NCI-H2196 (cell line): Measurements from ENCODE around the gene CLDN9.
A peak's percentile ranks its signal among the peaks of the same experiment; 100 is the strongest.

Source experiments
- DNase-seq: peaks from one replicate; lab custom pipeline; 2025; ENCODE audit not compliant: unreplicated experiment; lab: John Stamatoyannopoulos, UW

CLDN9 gene

DNA sequence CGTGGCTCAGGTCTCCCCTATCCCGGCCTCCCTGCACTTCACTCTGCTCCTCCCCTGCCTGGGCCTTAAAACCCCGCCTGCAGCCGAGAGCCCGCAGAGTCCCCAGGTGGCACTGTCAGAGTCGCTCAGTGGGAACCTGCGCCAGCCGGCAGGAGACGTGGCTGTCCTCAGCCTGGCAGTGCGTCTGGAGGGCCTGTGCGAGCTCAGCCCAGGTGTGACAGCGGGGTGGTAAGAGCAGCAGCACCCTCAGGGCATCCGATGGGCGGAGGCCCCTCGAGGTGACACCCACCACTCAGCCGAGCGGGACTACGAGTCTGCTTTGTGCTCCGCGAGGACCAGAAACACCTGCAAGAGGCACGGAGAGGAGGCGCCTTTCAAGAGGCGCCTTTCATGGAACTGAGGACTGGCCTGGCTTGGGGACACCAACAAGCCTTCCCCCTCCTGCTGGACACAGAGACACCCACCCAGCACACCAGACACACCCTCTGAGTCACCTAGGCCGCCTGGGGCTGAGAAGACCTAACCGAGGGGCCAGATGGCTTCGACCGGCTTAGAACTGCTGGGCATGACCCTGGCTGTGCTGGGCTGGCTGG is at the start of gene CLDN9:
CLDN9 (plus strand) TSS at position 96 of the 593 bp plus-strand sequence; CDS start at position 536, 440 bp downstream.
- DNase-seq = peak; percentile 51

DNA sequence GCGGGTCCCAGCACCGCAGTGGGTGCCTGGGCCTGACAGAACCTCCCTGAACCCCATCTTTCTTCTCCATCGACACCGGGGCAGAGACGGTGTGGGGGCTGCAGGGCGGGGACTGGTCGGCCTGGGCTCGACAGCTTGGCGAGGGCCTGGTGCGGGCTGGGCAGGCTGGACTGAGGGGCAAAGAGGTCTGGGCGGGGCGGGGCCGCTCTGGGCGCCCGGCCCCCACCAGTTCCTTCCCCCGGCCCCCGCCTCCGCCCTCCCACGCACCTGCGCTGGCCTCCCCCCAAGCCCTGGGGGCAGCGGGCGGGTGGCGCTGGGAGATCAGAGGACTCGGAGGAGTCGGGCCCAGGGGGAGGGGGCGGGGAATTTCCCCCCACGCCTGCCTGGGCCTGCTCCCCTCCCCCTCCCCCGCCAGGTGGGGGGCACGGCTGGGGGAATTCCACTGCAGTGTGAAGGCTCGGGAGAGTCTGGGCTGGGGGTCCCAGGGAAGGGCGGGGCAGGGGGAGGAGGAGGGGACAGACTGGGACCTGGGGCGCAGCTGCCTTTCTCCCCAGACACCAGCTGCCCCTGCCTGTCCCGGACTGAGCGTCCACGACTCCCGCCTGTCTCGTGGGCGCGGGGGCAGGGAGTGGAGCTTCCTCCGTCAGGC is 49.5 kb upstream of the CLDN9 start:
- DNase-seq = no peak

GRCh38 chr16:2963723-2964474 is 48.8 kb upstream of the CLDN9 start, which contains the start of gene KREMEN2:
TSS of gene KREMEN2 (plus strand) at chr16:2964275. CDS start at chr16:2964521, 246 bp downstream.
- peak; percentile 69 for DNase-seq

GRCh38 chr16:2964475-2965336 is 48.0 kb upstream of the CLDN9 start:
- DNase-seq = peak; percentile 81

GRCh38 chr16:2966043-2966807 is 46.5 kb upstream of the CLDN9 start:
- DNase-seq = no peak

GRCh38 chr16:2966808-2967191 is 45.9 kb upstream of the CLDN9 start:
- DNase-seq = no peak

DNA sequence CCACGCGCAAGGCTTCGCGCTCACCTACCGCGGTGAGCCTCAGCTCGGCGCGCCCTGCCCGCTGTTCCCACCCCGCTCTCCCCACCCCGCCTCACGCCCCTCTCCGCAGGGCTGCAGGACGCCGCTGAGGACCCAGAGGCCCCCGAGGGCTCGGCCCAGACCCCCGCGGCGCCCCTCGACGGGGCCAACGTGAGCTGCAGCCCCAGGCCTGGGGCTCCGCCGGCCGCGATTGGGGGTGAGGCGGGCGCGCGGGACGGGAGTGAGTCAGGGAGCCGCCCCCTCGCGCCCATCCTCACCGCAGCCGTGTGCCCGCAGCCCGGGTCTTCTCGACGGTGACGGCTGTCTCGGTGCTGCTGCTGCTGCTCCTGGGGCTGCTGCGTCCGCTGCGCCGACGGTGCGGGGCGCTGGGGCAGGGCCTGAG is 45.5 kb upstream of the CLDN9 start:
- DNase-seq = no peak

DNA sequence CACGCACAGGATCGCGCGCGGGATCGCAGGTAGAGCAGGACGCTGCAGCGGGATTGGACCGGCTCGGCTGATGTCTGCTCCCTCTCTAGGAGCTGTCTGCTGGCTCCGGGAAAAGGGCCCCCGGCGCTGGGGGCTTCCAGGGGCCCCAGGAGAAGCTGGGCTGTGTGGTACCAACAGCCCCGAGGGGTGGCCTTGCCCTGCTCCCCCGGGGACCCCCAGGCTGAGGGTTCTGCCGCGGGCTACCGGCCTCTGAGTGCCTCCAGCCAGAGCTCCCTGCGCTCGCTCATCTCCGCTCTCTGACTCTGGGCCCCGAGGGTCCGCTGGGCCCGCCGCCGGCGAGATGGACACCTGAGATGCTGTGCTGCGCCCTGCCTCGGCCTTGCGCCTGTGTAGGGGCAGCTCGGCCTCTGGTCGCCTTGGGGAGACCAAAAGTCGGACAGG is 45.0 kb upstream of the CLDN9 start:
- DNase-seq = no peak

- DNase-seq = peak; percentile 48
Measured at GRCh38 chr16:2968368-2968737, 44.4 kb upstream of the CLDN9 start.

- peak; percentile 93 for DNase-seq
Measured at GRCh38 chr16:2968738-2969544, 43.8 kb upstream of the CLDN9 start, which contains the start of gene PAQR4. TSS of gene PAQR4 (plus strand) at chr16:2969348. CDS start at chr16:2969675, 327 bp downstream.

- peak; percentile 38 for DNase-seq
Measured at GRCh38 chr16:2969545-2970521, 42.9 kb upstream of the CLDN9 start.

GRCh38 chr16:2970563-2970962 is 42.2 kb upstream of the CLDN9 start:
- DNase-seq = no peak

GRCh38 chr16:2971134-2971984 is 41.4 kb upstream of the CLDN9 start:
- DNase-seq = no peak

GRCh38 chr16:2971985-2972784 is 40.5 kb upstream of the CLDN9 start:
- no peak for DNase-seq

GRCh38 chr16:2973093-2973492 is 39.6 kb upstream of the CLDN9 start:
- no peak for DNase-seq

DNA sequence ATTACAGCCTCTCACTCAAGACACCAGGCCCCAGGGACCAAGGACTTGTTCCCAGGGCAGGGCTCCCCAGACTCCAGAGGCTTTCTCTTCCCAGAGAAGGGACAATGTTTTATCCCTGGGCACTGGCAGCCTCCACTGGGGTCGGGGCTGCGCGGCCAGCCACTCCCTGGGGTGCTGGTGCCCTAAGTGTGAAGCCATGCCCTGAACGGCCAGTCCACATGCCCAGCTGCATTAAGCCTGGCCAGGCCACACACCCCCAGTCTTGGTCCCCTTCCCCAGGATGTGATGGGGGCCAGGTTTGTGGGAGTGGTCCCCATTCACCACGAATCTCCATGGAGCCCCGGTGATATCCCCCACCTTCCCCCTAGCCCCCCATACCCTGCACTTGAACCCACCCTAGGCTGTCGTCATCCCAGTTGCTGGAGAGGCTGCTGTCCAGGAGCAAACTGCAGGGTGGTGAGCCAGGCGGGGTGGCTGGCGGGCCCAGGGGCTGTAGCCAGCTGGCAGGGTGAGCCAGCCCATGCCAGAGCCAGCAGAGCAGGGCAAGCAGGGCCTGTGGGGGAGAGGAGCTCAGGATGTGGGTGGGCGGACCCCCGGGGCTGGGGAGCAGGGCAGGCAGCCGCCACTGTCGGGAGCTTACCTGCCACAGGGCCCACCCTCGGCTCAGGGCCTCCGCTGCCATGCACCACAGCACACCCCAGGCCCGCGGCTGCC is 39.0 kb upstream of the CLDN9 start:
- no peak for DNase-seq
